PC-9 (cell line): ENCODE data around the gene FOXP1. TPM values are rescaled to one million over a fixed set of nuclear protein-coding genes. Genes with fewer than 3 reads are reported as not detected.
A peak's percentile ranks its signal among the peaks of the same experiment; 100 is the strongest.

Experiments
- Bru-seq: library from RNA; stranded (reverse); fragments of 400-500 nt; gene quantifications from one replicate; lab custom pipeline; 2021; lab: Mats Ljungman, UMichigan
- BruChase-seq, 2 experiments: library from RNA; stranded (reverse); fragments of 400-500 nt; gene quantifications; one replicate each; lab custom pipeline; 2021; lab: Mats Ljungman, UMichigan
- BruUV-seq: library from RNA; stranded (reverse); fragments of 400-500 nt; replicated peaks from 2 replicates; lab custom pipeline; 2021; lab: Mats Ljungman, UMichigan
- CTCF ChIA-PET: fragments of 300-600 bp; sonication (Branson Sonifier 250); formaldehyde crosslinking; loops from one replicate; lab custom pipeline; 2022; ENCODE audit warnings: antibody characterized with exemption; lab: Charles Lee
- POLR2A ChIA-PET: fragments of 300-600 bp; sonication (Branson Sonifier 250); formaldehyde crosslinking; loops from one replicate; lab custom pipeline; 2022; ENCODE audit warnings: antibody characterized with exemption; ENCODE audit not compliant: unreplicated experiment; lab: Charles Lee
- DNase-seq, 2 experiments: peaks; one replicate each; pipeline versions ENCODE4 v3.0.0 to v3.0.0-alpha.2; 2015 to 2022; ENCODE audit warnings: mixed read lengths in 1 of 2
- H2AFZ ChIP-seq: fragments of 200-600 bp; sonication (generic); 2 replicates; pipeline ENCODE4 v1.8.1; 2017; ENCODE audit warnings: antibody characterized with exemption
- H3F3A ChIP-seq: fragments of 200-600 bp; sonication (generic); 2 replicates; pipeline ENCODE4 v1.8.1; 2017; ENCODE audit warnings: antibody characterized with exemption, mild to moderate bottlenecking, low read depth; ENCODE audit not compliant: insufficient read depth
- H3K27ac ChIP-seq: fragments of 200-600 bp; sonication (generic); 2 replicates; pipeline ENCODE4 v1.6.1; 2016; ENCODE audit warnings: mixed run types
- H3K27me3 ChIP-seq: fragments of 200-600 bp; sonication (generic); 2 replicates; pipeline ENCODE4 v1.6.1; 2016; ENCODE audit warnings: low read depth, mixed run types; ENCODE audit not compliant: insufficient read depth
- H3K36me3 ChIP-seq: fragments of 200-600 bp; sonication (generic); 2 replicates; pipeline ENCODE4 v1.6.1; 2016; ENCODE audit warnings: low read depth, mixed run types
- H3K4me1 ChIP-seq: fragments of 200-600 bp; sonication (generic); replicated peaks from 2 replicates; pipeline ENCODE4 v1.6.1; 2016; ENCODE audit warnings: mixed run types; ENCODE audit not compliant: insufficient read depth
- H3K4me2 ChIP-seq: fragments of 200-600 bp; sonication (generic); 2 replicates; pipeline ENCODE4 v1.6.1; 2017; ENCODE audit warnings: mixed run types
- H3K4me3 ChIP-seq: fragments of 200-600 bp; sonication (generic); 2 replicates; pipeline ENCODE4 v1.6.1; 2016; ENCODE audit warnings: mixed run types
- H3K79me2 ChIP-seq: fragments of 200-600 bp; sonication (generic); 2 replicates; pipeline ENCODE4 v1.6.1; 2017; ENCODE audit warnings: low read depth, mixed run types
- H3K9me2 ChIP-seq: fragments of 200-600 bp; sonication (generic); 2 replicates; pipeline ENCODE4 v1.8.1; 2017; ENCODE audit warnings: mild to moderate bottlenecking; ENCODE audit not compliant: insufficient read depth
- H3K9me3 ChIP-seq: fragments of 200-600 bp; sonication (generic); 2 replicates; pipeline ENCODE4 v1.8.1; 2016; ENCODE audit warnings: low read depth; ENCODE audit not compliant: insufficient read depth
- H4K20me1 ChIP-seq: fragments of 200-600 bp; sonication (generic); 2 replicates; pipeline ENCODE4 v1.8.1; 2017; ENCODE audit not compliant: insufficient read depth
- EZH2 ChIP-seq: fragments of 200-600 bp; sonication (generic); IDR thresholded peaks from 2 replicates; pipeline ENCODE4 v1.8.0; 2017; ENCODE audit warnings: antibody characterized with exemption, low read depth
- intact Hi-C: fragments of 100-400 bp; cut with micrococcal nuclease; formaldehyde crosslinking; loops from one replicate; pipeline ENCODE4 v1.10.0; 2022; ENCODE audit not compliant: unreplicated experiment
- long read RNA-seq: library from polyadenylated mRNA; stranded (forward); transcript quantifications from one replicate; pipeline ENCODE4 v2.0.0, GENCODE V29; 2022
- total RNA-seq: library from RNA; stranded (reverse); gene quantifications from 2 replicates; pipeline ENCODE4 v1.2.3, GENCODE V29; 2021
- TF ChIP-seq, protein P1 (sequence below): fragments of 200-600 bp; sonication (generic); conservative IDR thresholded peaks from 2 replicates; pipeline ENCODE4 v1.6.1; 2017; ENCODE audit warnings: mixed run types, antibody characterized with exemption, mild to moderate bottlenecking, moderate library complexity

FOXP1 gene
- 31.7 and 33.3 TPM in 2 replicates for total RNA-seq
- percentile 72 among the genes with signal in this experiment for Bru-seq, nascent RNA
- BruChase-seq, experiment 1, labeled RNA remaining after a 2-hour chase = percentile 85 among the genes with signal in this experiment
- BruChase-seq, experiment 2, labeled RNA remaining after a 6-hour chase = percentile 86 among the genes with signal in this experiment
- long read RNA-seq, partial matches to known transcripts = 0 of 19 reads
- long read RNA-seq, other reads (novel, unspliced or antisense) = 10 of 19 reads

DNA sequence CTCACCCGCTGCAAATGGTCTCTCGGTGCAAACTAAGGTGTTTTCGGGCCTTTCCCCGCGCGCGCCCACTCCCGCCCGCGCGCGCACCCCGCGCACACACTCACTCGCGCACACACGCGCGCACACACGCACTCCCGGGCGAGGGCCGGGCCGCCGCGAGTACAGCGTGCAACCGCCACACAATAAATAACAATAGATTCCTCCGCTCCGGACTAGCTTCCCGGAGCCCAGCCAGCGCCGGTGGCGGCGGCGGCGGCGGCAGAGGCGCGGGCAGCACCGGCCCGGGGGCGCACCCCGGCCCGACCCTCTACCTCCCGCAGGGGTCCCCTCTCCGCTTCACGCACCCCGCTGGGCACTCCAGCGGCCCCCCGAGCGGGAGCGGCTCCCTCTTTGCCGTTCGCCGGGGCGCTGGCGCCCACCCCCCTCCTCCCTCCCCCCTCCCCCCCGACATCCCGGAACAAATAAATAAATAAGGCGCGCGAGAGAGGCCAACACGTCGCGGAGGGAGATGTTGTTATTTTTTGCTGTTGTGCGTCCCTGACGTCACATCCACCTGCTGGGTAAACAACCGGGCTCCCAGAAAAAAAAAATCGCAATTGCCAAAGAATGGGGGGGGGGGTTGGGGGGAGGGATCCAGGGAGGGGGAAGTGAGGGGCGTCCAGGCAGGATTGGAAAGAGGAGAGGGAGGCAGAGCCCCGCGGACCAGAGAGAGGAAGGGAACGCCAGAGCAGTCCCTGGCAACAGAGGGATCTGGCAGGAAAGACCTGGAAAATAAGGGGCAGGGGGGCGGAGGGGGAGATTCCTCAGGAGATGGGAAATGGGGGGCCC lies at the start of gene FOXP1:
Gene FOXP1 (minus strand): TSS at position 163 of the 828 bp plus-strand sequence. CDS start 385,347 bp downstream, outside the sequence.
- Histone ChIP-seq H3K27ac (peak within 1 kb of the TSS; percentile 55), H3K79me2 (peaks cover 11% of the 10 kb centered on the region; the same call in 1 of the 2 replicates), H3K9me2 (no peaks in the 10 kb centered on the region), H3K9me3 (no peaks in the 10 kb centered on the region), H3K27me3 (no peaks in the 10 kb centered on the region), H2AFZ (peak within 1 kb of the TSS; percentile 85), H3K4me2 (peak within 1 kb of the TSS; percentile 90), H3K4me1 (peaks cover 30% of the 10 kb centered on the region), H4K20me1 (no peaks in the 10 kb centered on the region), H3K36me3 (no peaks in the 10 kb centered on the region), H3K4me3 (peak within 1 kb of the TSS; percentile 85), H3F3A (peaks cover 7% of the 10 kb centered on the region; the same call in 1 of the 2 replicates)
- CTCF ChIA-PET = interaction anchor here (0.7 kb wide), 1 partner anchor 453 kb away, joined by 3 read pairs; no protein-coding TSS in a partner anchor
- POLR2A ChIA-PET = interaction anchor here (0.6 to 0.7 kb wide), 3 partner anchors 335 to 695 kb away, joined by 3 to 7 read pairs (median 6); no protein-coding TSS in a partner anchor
- intact Hi-C loops = loop anchor here (2.0 to 10.0 kb wide), 7 partner anchors 81 to 516 kb away; no protein-coding TSS in a partner anchor
- peak; percentile 59 to 63 for DNase-seq
- no peak for TF ChIP-seq EZH2
- TF ChIP-seq, protein P1, sequence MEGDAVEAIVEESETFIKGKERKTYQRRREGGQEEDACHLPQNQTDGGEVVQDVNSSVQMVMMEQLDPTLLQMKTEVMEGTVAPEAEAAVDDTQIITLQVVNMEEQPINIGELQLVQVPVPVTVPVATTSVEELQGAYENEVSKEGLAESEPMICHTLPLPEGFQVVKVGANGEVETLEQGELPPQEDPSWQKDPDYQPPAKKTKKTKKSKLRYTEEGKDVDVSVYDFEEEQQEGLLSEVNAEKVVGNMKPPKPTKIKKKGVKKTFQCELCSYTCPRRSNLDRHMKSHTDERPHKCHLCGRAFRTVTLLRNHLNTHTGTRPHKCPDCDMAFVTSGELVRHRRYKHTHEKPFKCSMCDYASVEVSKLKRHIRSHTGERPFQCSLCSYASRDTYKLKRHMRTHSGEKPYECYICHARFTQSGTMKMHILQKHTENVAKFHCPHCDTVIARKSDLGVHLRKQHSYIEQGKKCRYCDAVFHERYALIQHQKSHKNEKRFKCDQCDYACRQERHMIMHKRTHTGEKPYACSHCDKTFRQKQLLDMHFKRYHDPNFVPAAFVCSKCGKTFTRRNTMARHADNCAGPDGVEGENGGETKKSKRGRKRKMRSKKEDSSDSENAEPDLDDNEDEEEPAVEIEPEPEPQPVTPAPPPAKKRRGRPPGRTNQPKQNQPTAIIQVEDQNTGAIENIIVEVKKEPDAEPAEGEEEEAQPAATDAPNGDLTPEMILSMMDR = no peak
- no TSS peak for BruUV-seq

DNA sequence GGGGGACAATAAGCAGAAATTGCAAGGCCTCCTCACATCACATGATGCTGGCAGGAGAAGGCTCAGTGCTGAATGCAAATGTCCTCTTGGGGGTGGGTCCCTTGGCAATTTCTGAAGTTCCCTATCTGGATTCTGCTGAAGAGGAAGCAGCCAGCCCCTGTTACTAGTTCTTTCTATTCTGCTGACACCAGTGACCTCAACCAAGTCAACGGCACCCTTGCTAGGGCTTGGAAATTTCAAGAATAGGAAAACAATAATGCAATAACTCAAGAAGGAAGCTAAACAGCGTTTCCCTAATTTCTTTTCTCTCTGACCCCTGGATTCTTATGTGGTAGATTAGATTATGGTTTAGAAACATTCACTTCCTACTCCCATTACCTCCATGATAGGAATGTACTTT lies 46.2 kb upstream of the FOXP1 start:
- no peak for DNase-seq
- no peak overlapping the region for H3K4me2 ChIP-seq
- intact Hi-C loops = no loop called here
- ChIA-PET CTCF (no interaction called here), POLR2A (no interaction called here)
- no peaks in the 10 kb centered on the region for H4K20me1 ChIP-seq
- no peak overlapping the region for H3K27ac ChIP-seq
- H3F3A ChIP-seq = no peaks in the 10 kb centered on the region
- H3K9me3 ChIP-seq = no peaks in the 10 kb centered on the region
- H3K27me3 ChIP-seq = peaks cover 41% of the 10 kb centered on the region
- H3K79me2 ChIP-seq = no peaks in the 10 kb centered on the region
- no peaks in the 10 kb centered on the region for H3K4me1 ChIP-seq
- no peaks in the 10 kb centered on the region for H3K9me2 ChIP-seq
- no peak for TF ChIP-seq EZH2
- TF ChIP-seq, protein P1 = no peak
- H3K4me3 ChIP-seq = no peak overlapping the region
- no peak overlapping the region for H2AFZ ChIP-seq
- no TSS peak for BruUV-seq
- no peaks in the 10 kb centered on the region for H3K36me3 ChIP-seq

DNA sequence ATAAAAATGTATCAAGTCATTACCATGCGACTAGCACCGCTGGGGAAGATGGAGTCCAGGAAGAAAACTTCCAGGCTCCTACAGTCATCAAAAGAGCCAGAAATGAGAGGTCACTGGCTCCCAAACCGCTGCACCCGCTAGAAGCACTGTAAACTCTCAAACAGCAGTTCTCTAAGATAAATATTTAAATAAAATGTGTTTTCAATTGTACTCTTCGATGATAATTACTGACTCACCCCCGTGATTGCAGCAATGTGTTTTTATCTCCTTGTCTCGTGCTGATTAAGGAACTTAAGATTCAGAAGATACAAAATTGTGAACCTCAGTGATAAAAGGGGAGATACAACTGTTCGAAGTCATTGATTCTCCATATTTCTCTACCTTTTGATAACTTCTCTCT lies 45.8 kb upstream of the FOXP1 start:
- no TSS peak for BruUV-seq

More for the DNA sequence above, 45.8 kb upstream of the FOXP1 start:
- Histone ChIP-seq H4K20me1 (no peaks in the 10 kb centered on the region), H3K4me3 (no peak overlapping the region), H3K27ac (no peak overlapping the region), H2AFZ (no peak overlapping the region), H3K36me3 (no peaks in the 10 kb centered on the region), H3K4me1 (no peaks in the 10 kb centered on the region), H3F3A (no peaks in the 10 kb centered on the region), H3K79me2 (no peaks in the 10 kb centered on the region), H3K9me3 (no peaks in the 10 kb centered on the region), H3K4me2 (no peak overlapping the region), H3K9me2 (no peaks in the 10 kb centered on the region), H3K27me3 (peaks cover 45% of the 10 kb centered on the region)
- no peak for TF ChIP-seq EZH2
- intact Hi-C loops = no loop called here
- DNase-seq = no peak
- CTCF ChIA-PET = no interaction called here
- POLR2A ChIA-PET = no interaction called here
